HEK293T (cell line): ENCODE measurements around the gene PRKCH.

ENCODE experiments used
- BHLHE40 ChIP-seq: fragments of 450-650 bp; IDR thresholded peaks from 2 replicates; pipeline ENCODE4 v1.6.1; 2016; ENCODE audit warnings: mild to moderate bottlenecking, moderate library complexity, borderline replicate concordance
- FOXM1 ChIP-seq: fragments of 450-650 bp; IDR thresholded peaks from 2 replicates; pipeline ENCODE4 v1.6.1; 2017; ENCODE audit warnings: mild to moderate bottlenecking, borderline replicate concordance
- L3MBTL2 ChIP-seq: fragments of 450-650 bp; conservative IDR thresholded peaks from 2 replicates; pipeline ENCODE4 v1.6.1; 2016; ENCODE audit warnings: mild to moderate bottlenecking
- SP1 ChIP-seq: fragments of 450-650 bp; IDR thresholded peaks from 2 replicates; pipeline ENCODE4 v1.6.1; 2017
- SUZ12 ChIP-seq: fragments of 450-650 bp; IDR thresholded peaks from 2 replicates; pipeline ENCODE4 v1.6.1; 2016; ENCODE audit warnings: mild to moderate bottlenecking

DNA sequence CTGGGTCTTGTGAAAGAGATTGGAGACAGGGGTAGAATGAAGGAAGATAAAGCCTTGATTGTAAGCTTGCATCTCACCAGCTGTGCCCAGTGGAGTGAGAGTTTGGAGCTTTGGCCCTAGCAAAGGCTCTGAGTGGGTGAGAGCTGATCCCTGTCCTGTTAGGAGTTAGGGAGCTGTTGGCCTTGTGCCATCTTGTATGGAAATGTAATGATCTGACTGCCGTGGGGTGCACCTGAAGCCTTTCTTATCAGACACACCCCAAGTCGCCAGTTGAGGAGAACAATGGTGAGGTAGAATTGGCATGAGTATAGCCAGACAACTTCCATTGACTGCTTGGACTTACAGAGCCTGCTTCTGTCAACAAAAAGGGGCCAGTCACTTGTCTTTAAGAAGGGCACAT, 130.1 kb downstream of the PRKCH start:
- TF ChIP-seq FOXM1 (no peak), SUZ12 (no peak), BHLHE40 (no peak), L3MBTL2 (no peak), SP1 (no peak)
